Activated naive CD8-positive, alpha-beta T cell treated with anti-CD3 and anti-CD28 coated beads, Interleukin-2, amount 10 ng/mL, durations not matched to agents 7 days and 5 days (primary cell): Measurements from ENCODE around the gene ANKRD10. TPM values are rescaled to one million over a fixed set of nuclear protein-coding genes. Genes with fewer than 3 reads are reported as not detected.

Experiments used
- ATAC-seq: fragments of 150-1000 bp; cut with Tn5 transposase; one replicate; pipeline ENCODE4 v1.10.0; 2021; ENCODE audit warnings: low read depth, moderate library complexity
- POLR2A ChIA-PET: fragments of 350-600 bp; sonication (Branson Sonifier 250); formaldehyde crosslinking; loops from one replicate; lab custom pipeline; 2021; ENCODE audit warnings: antibody characterized with exemption; lab: Charles Lee
- DNase-seq: peaks from one replicate; pipeline ENCODE4 v3.0.0; 2021
- H3K27ac Mint-ChIP-seq: one replicate; pipeline ENCODE4 v1.8.0; 2022; ENCODE audit warnings: mild to moderate bottlenecking, mixed read lengths
- H3K27me3 Mint-ChIP-seq: one replicate; pipeline ENCODE4 v1.8.0; 2022; ENCODE audit warnings: mild to moderate bottlenecking, moderate library complexity, mixed read lengths
- H3K36me3 Mint-ChIP-seq: one replicate; pipeline ENCODE4 v1.8.0; 2021; ENCODE audit warnings: mild to moderate bottlenecking, mixed read lengths
- H3K4me1 Mint-ChIP-seq: one replicate; pipeline ENCODE4 v1.8.0; 2021; ENCODE audit warnings: mixed read lengths
- H3K4me3 Mint-ChIP-seq: one replicate; pipeline ENCODE4 v1.8.0; 2022; ENCODE audit warnings: mild to moderate bottlenecking, moderate library complexity, mixed read lengths
- H3K9me3 Mint-ChIP-seq: one replicate; pipeline ENCODE4 v1.8.0; 2021; ENCODE audit warnings: mixed read lengths
- total RNA-seq, 2 experiments: library from RNA; stranded (reverse); gene quantifications; one replicate each; pipeline ENCODE4 v1.2.3, GENCODE V29; 2021

ANKRD10 gene
- total RNA-seq, 2 experiments from 2014 or later: 117 to 119 TPM

GRCh38 chr13:110937511-110938285 lies 22.8 kb upstream of the ANKRD10 start:
- no peak overlapping the region for H3K4me3 Mint-ChIP-seq
- no peak for DNase-seq
- H3K4me1 Mint-ChIP-seq: peaks cover 3% of the 10 kb centered on the region
- peaks cover 26% of the 10 kb centered on the region for H3K9me3 Mint-ChIP-seq
- peaks cover 3% of the 10 kb centered on the region for H3K36me3 Mint-ChIP-seq
- POLR2A ChIA-PET: no interaction called here
- no peak for ATAC-seq
- peaks cover 3% of the 10 kb centered on the region for H3K27me3 Mint-ChIP-seq
- H3K27ac Mint-ChIP-seq: no peak overlapping the region

GRCh38 chr13:110936519-110936918 lies 21.6 kb upstream of the ANKRD10 start:
- H3K9me3 Mint-ChIP-seq: peaks cover 29% of the 10 kb centered on the region

GRCh38 chr13:110932588-110932987 lies 17.7 kb upstream of the ANKRD10 start:
- Mint-ChIP-seq H3K27me3 (peaks cover 16% of the 10 kb centered on the region), H3K4me1 (peaks cover 2% of the 10 kb centered on the region), H3K36me3 (peaks cover 3% of the 10 kb centered on the region), H3K9me3 (peaks cover 30% of the 10 kb centered on the region), H3K27ac (no peak overlapping the region), H3K4me3 (no peak overlapping the region)
- POLR2A ChIA-PET: no interaction called here
- DNase-seq (no peak), ATAC-seq (no peak)

More at GRCh38 chr13:110936519-110936918, 21.6 kb upstream of the ANKRD10 start:
- DNase-seq: no peak
- Mint-ChIP-seq H3K27me3 (peaks cover 3% of the 10 kb centered on the region), H3K36me3 (peaks cover 3% of the 10 kb centered on the region), H3K27ac (no peak overlapping the region), H3K4me1 (no peaks in the 10 kb centered on the region), H3K4me3 (no peak overlapping the region)
- ATAC-seq: no peak
- POLR2A ChIA-PET: no interaction called here

GRCh38 chr13:110929104-110929777 lies 14.4 kb upstream of the ANKRD10 start:
- peaks cover 2% of the 10 kb centered on the region for H3K4me1 Mint-ChIP-seq
- POLR2A ChIA-PET: interaction anchor here (1.3 kb wide), 1 partner anchor 15 kb away, joined by 4 read pairs; no protein-coding TSS in a partner anchor
- peaks cover 28% of the 10 kb centered on the region for H3K27me3 Mint-ChIP-seq
- ATAC-seq: no peak
- peaks cover 1% of the 10 kb centered on the region for H3K36me3 Mint-ChIP-seq
- DNase-seq: no peak
- H3K27ac Mint-ChIP-seq: peak overlapping the region; percentile 31
- no peak overlapping the region for H3K4me3 Mint-ChIP-seq
- peaks cover 11% of the 10 kb centered on the region for H3K9me3 Mint-ChIP-seq

GRCh38 chr13:110925023-110925612 lies 10.2 kb upstream of the ANKRD10 start:
- H3K27me3 Mint-ChIP-seq: peaks cover 37% of the 10 kb centered on the region
- peaks cover 12% of the 10 kb centered on the region for H3K4me1 Mint-ChIP-seq
- H3K4me3 Mint-ChIP-seq: no peak overlapping the region
- POLR2A ChIA-PET: no interaction called here
- ATAC-seq (no peak), DNase-seq (no peak)
- no peak overlapping the region for H3K27ac Mint-ChIP-seq
- no peaks in the 10 kb centered on the region for H3K9me3 Mint-ChIP-seq
- peaks cover 2% of the 10 kb centered on the region for H3K36me3 Mint-ChIP-seq

- POLR2A ChIA-PET: interaction anchor here (1.4 kb wide), 1 partner anchor 9 kb away, joined by 4 read pairs; the partner anchor contains the start of gene ANKRD10
- Mint-ChIP-seq H3K4me1 (peaks cover 12% of the 10 kb centered on the region), H3K4me3 (no peak overlapping the region), H3K9me3 (no peaks in the 10 kb centered on the region), H3K36me3 (peaks cover 2% of the 10 kb centered on the region), H3K27me3 (peaks cover 32% of the 10 kb centered on the region), H3K27ac (no peak overlapping the region)
- ATAC-seq: no peak
- no peak for DNase-seq
Observed at GRCh38 chr13:110924639-110924934, 9.7 kb upstream of the ANKRD10 start.

GRCh38 chr13:110923777-110924638 lies 9.1 kb upstream of the ANKRD10 start:
- no peak overlapping the region for H3K27ac Mint-ChIP-seq
- no peak for ATAC-seq
- peaks cover 2% of the 10 kb centered on the region for H3K36me3 Mint-ChIP-seq
- no peak for DNase-seq
- no peaks in the 10 kb centered on the region for H3K9me3 Mint-ChIP-seq
- H3K4me3 Mint-ChIP-seq: no peak overlapping the region
- POLR2A ChIA-PET: interaction anchor here (1.4 kb wide), 1 partner anchor 9 kb away, joined by 4 read pairs; the partner anchor contains the start of gene ANKRD10
- peaks cover 11% of the 10 kb centered on the region for H3K4me1 Mint-ChIP-seq
- H3K27me3 Mint-ChIP-seq: peaks cover 30% of the 10 kb centered on the region

- Mint-ChIP-seq H3K27me3 (peaks cover 29% of the 10 kb centered on the region), H3K4me1 (peaks cover 10% of the 10 kb centered on the region)
- DNase-seq: no peak
Observed at GRCh38 chr13:110923086-110923485, 8.2 kb upstream of the ANKRD10 start.

GRCh38 chr13:110922506-110922905 lies 7.6 kb upstream of the ANKRD10 start:
- POLR2A ChIA-PET: no interaction called here
- Mint-ChIP-seq H3K4me3 (no peak overlapping the region), H3K36me3 (peaks cover 9% of the 10 kb centered on the region), H3K27ac (no peak overlapping the region), H3K9me3 (no peaks in the 10 kb centered on the region), H3K4me1 (peaks cover 11% of the 10 kb centered on the region), H3K27me3 (peaks cover 29% of the 10 kb centered on the region)
- DNase-seq: no peak
- no peak for ATAC-seq

More at GRCh38 chr13:110923086-110923485, 8.2 kb upstream of the ANKRD10 start:
- POLR2A ChIA-PET: interaction anchor here (1.4 kb wide), 1 partner anchor 8 kb away, joined by 4 read pairs; the partner anchor contains the start of gene ANKRD10
- no peaks in the 10 kb centered on the region for H3K9me3 Mint-ChIP-seq
- H3K4me3 Mint-ChIP-seq: no peak overlapping the region
- peaks cover 5% of the 10 kb centered on the region for H3K36me3 Mint-ChIP-seq
- H3K27ac Mint-ChIP-seq: no peak overlapping the region
- no peak for ATAC-seq

- H3K27me3 Mint-ChIP-seq: peaks cover 23% of the 10 kb centered on the region
- H3K27ac Mint-ChIP-seq: peak overlapping the region; percentile 15
- POLR2A ChIA-PET: no interaction called here
- ATAC-seq (no peak), DNase-seq (no peak)
- peak overlapping the region; percentile 13 for H3K4me3 Mint-ChIP-seq
- H3K36me3 Mint-ChIP-seq: peaks cover 9% of the 10 kb centered on the region
- H3K4me1 Mint-ChIP-seq: peaks cover 11% of the 10 kb centered on the region
- H3K9me3 Mint-ChIP-seq: no peaks in the 10 kb centered on the region
Observed at GRCh38 chr13:110921695-110922094, 6.8 kb upstream of the ANKRD10 start.

GRCh38 chr13:110921209-110921608 lies 6.3 kb upstream of the ANKRD10 start:
- peaks cover 9% of the 10 kb centered on the region for H3K36me3 Mint-ChIP-seq
- H3K27me3 Mint-ChIP-seq: peaks cover 18% of the 10 kb centered on the region
- ATAC-seq (no peak), DNase-seq (no peak)
- H3K4me3 Mint-ChIP-seq: peak overlapping the region; percentile 13
- H3K4me1 Mint-ChIP-seq: peaks cover 15% of the 10 kb centered on the region
- POLR2A ChIA-PET: no interaction called here
- peak overlapping the region; percentile 15 for H3K27ac Mint-ChIP-seq
- no peaks in the 10 kb centered on the region for H3K9me3 Mint-ChIP-seq

GRCh38 chr13:110920038-110920437 lies 5.2 kb upstream of the ANKRD10 start:
- POLR2A ChIA-PET: no interaction called here
- H3K4me3 Mint-ChIP-seq: no peak overlapping the region
- no peaks in the 10 kb centered on the region for H3K9me3 Mint-ChIP-seq
- no peak for ATAC-seq
- H3K36me3 Mint-ChIP-seq: peaks cover 9% of the 10 kb centered on the region
- no peak overlapping the region for H3K27ac Mint-ChIP-seq
- no peak for DNase-seq
- peaks cover 15% of the 10 kb centered on the region for H3K4me1 Mint-ChIP-seq
- H3K27me3 Mint-ChIP-seq: peaks cover 16% of the 10 kb centered on the region
